ENCODE results near the gene GAREM2.

DNA sequence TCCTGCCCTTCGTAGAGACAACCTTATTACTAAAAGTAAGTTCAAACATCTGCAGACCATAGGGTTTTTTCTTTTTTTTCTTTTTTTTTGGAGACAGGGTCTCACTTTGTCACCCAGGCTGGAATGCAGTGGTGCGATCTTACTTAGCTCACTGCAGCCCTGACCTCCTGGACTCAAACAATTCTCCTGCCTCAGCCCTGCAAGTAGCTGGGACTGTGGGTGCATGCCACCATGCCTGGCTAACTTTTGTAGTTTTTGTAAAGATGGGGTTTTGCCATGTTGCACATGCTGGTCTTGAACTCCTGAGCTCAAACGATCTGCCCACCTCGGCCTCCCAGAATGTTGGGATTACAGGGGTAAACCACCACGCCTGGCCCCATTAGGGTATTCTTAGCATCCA lies 39.1 kb downstream of the GAREM2 start:
- TF ChIP-seq CTCF (conservative IDR thresholded peaks at IDR 0.05 in 1 of 2, IDR thresholded peaks at IDR 0.05 in 1 of 2; ENCODE audit: extremely low read depth in 1 of 2, insufficient read depth in 1 of 2, low read depth in 1 of 2, low read length in 2 of 2) (no peak), EZH2 (IDR thresholded peaks at IDR 0.05; ENCODE audit: borderline replicate concordance, low read length) (no peak)
